Lower leg skin (tissue), 3 donors: ENCODE results near the gene MTF2.
"Not testable (repeated sequence)": the region's sequence is repeated elsewhere in the genome, so short reads cannot be mapped to it uniquely, and the experiment has no call there.

ENCODE experiments used
- POLR2A ChIP-seq, 2 donors: fragments of 450-650 bp; IDR thresholded peaks; one replicate each; pipeline ENCODE4 v1.6.1; 2016 to 2017; ENCODE audit warnings: antibody characterized with exemption in 2 of 2, mild to moderate bottlenecking in 1 of 2, moderate library complexity in 1 of 2
- TF ChIP-seq, protein P1 (sequence below), 3 donors: fragments of 450-650 bp; IDR thresholded peaks; one replicate each; pipeline ENCODE4 v1.5.1; 2016; ENCODE audit warnings: antibody characterized with exemption in 3 of 3, mild to moderate bottlenecking in 3 of 3, moderate library complexity in 2 of 3

GRCh38 chr1:93163314-93163713 lies 84.2 kb downstream of the MTF2 start:
- TF ChIP-seq, protein P1, sequence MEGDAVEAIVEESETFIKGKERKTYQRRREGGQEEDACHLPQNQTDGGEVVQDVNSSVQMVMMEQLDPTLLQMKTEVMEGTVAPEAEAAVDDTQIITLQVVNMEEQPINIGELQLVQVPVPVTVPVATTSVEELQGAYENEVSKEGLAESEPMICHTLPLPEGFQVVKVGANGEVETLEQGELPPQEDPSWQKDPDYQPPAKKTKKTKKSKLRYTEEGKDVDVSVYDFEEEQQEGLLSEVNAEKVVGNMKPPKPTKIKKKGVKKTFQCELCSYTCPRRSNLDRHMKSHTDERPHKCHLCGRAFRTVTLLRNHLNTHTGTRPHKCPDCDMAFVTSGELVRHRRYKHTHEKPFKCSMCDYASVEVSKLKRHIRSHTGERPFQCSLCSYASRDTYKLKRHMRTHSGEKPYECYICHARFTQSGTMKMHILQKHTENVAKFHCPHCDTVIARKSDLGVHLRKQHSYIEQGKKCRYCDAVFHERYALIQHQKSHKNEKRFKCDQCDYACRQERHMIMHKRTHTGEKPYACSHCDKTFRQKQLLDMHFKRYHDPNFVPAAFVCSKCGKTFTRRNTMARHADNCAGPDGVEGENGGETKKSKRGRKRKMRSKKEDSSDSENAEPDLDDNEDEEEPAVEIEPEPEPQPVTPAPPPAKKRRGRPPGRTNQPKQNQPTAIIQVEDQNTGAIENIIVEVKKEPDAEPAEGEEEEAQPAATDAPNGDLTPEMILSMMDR (IDR thresholded peaks at IDR 0.05) = not testable (repeated sequence)
- TF ChIP-seq POLR2A (IDR thresholded peaks at IDR 0.05) = not testable (repeated sequence)
